NCI-H2081 (cell line): ENCODE data around the gene CBFA2T3.

Experiments
- DNase-seq, 2 experiments: peaks; one replicate each; lab custom pipeline; 2025; lab: John Stamatoyannopoulos, UW

The CBFA2T3 gene

GRCh38 chr16:88888461-88889387, 88.3 kb downstream of the CBFA2T3 start:
- DNase-seq, result no peak

GRCh38 chr16:88888057-88888456, 89.0 kb downstream of the CBFA2T3 start:
- no peak for DNase-seq

GRCh38 chr16:88886845-88887521, 90.0 kb downstream of the CBFA2T3 start:
- no peak for DNase-seq

GRCh38 chr16:88886420-88886844, 90.6 kb downstream of the CBFA2T3 start:
- DNase-seq, result no peak

GRCh38 chr16:88885693-88886280, 91.2 kb downstream of the CBFA2T3 start:
- DNase-seq, result no peak

GRCh38 chr16:88884569-88885271, 92.3 kb downstream of the CBFA2T3 start:
- DNase-seq, result no peak

- DNase-seq, result no peak
Measured at GRCh38 chr16:88883946-88884345, 93.1 kb downstream of the CBFA2T3 start.

GRCh38 chr16:88883117-88883895, 93.7 kb downstream of the CBFA2T3 start:
- no peak for DNase-seq

- no peak for DNase-seq
Measured at GRCh38 chr16:88882358-88883030, 94.5 kb downstream of the CBFA2T3 start.

- DNase-seq, result no peak
Measured at GRCh38 chr16:88881675-88882357, 95.2 kb downstream of the CBFA2T3 start.

GRCh38 chr16:88881007-88881615, 95.9 kb downstream of the CBFA2T3 start:
- DNase-seq, result no peak

- no peak for DNase-seq
Measured at GRCh38 chr16:88880226-88881006, 96.6 kb downstream of the CBFA2T3 start.

- DNase-seq, result no peak
Measured at GRCh38 chr16:88879788-88880055, 97.3 kb downstream of the CBFA2T3 start.

GRCh38 chr16:88878967-88879787, 97.8 kb downstream of the CBFA2T3 start:
- no peak for DNase-seq

- no peak for DNase-seq
Measured at GRCh38 chr16:88878356-88878755, 98.7 kb downstream of the CBFA2T3 start.

- DNase-seq, result no peak
Measured at GRCh38 chr16:88877564-88878289, 99.3 kb downstream of the CBFA2T3 start.

GRCh38 chr16:88876942-88877526, 100.0 kb downstream of the CBFA2T3 start:
- DNase-seq, result no peak
